Measurements from ENCODE around the gene IQSEC1.

IQSEC1 gene

DNA sequence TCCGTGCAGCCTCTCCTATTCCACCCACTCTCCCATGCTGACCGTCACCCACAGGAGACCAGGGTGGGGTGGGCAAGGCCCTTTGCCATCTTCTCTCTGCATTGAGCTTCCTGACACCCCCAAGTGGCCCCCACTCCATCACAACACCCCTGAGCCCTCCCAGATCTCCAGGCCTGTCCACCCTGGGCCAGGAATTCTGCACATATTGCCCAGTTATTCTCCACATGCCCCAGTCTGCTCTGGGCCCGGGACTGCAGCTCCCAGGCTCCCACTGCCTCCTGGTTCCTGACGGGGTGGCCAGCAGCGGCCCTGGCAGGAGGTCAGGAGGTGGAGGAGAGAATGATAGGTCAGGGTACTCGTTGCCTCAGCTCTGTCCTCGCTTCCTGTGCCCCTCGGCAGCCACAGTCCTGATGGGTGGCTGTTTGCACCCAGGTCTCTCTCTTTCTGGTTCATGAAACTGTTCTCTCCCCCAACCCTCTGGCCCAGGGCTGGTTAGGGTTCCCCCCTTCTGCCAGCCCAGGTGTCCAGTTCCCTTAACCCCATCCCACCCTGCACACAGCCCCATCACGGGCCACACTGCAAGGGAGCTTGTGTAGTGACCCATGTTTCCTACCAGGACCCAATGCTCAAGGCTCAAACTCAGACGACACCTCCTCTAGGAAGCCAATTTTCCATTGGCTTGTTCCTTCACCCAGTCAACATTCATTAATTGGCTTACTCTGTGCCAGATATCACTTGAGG is 47.3 kb downstream of the IQSEC1 start:
- DNase-seq, result no peak

- peak in 1 of 2 donors; percentile 24 for DNase-seq
These were observed 48.1 kb downstream of the IQSEC1 start for GRCh38 chr3:13025090-13025489.

- no peak for DNase-seq
These were observed 48.5 kb downstream of the IQSEC1 start for GRCh38 chr3:13024765-13025065.

- no peak for DNase-seq
These were observed 49.1 kb downstream of the IQSEC1 start for GRCh38 chr3:13023971-13024764.

GRCh38 chr3:13023235-13023970 is 49.8 kb downstream of the IQSEC1 start:
- no peak for DNase-seq

GRCh38 chr3:13022348-13023234 is 50.6 kb downstream of the IQSEC1 start:
- DNase-seq, result no peak

DNA sequence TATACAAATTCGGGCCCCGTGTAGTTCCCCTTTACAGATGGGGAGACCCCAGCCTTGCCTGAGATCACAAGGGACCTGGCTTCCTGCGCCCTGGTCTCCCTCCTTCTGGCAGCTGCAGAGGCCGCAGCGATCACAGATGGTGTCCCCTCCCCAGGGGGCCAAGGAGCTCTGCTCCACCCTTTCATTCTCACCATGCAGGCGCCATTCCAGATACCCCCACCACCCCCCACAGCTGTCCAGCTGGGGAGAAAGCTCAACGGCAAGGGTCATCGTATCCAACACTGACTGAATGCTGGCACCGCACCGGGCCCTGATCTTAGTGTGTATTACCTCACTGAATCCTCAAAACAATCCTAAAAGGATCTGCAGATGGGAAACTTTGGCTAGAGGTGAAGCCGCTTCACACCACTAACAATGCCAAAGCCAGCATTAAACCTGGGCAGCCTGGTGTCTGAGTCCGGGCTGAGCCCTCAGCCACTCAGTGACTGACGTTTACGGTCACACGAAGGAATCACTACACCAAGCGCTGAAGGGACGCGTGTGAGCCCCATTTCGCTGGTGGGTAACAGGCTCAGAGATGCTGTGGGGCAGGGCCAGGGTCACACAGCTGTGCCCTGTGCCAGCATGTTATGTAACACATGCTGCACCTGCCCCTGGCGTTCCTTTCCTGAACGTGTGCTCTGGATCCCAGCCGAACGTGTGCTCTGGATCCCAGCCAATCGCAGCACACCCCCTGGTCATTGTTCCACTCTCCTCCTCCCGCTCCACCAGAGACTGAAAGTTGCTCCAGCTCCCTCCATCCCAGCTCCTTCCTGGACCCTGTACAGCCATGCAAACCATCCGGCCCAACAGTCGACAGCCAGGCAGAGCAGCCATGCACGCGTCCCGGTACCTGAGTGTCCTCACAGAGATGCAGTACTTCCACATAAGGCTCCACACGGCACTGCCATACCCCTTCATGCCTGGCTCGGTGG is 51.8 kb downstream of the IQSEC1 start:
- peak in 1 of 2 donors; percentile 37 for DNase-seq

DNA sequence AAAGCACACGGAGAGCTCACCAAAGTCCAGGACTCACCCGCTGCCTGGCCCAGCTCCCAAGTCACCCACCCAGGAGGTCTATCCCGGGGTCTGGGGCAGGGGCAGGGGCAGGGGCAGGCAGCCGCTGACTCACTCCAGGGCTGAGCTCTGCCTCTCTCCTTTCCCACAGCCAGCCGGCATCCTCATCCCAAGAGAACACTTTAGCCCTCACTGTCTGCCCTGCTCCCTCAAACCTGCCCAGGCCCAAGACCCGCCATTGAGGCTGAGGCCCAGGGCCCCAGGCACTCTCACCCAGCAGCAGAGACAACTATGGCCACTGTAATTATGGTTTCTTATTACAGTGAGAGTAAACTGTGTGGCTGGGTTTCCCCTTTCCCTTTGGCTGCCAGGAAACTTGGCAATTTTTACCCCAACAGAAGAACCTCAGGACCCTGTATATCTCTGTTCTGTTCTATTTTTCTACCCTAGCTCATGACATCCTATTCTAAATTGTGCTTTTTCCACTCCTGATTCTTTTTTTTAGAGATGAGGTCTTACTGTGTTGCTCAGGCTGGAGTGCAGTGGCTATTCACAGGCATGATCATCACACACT is 53.0 kb downstream of the IQSEC1 start:
- DNase-seq, result no peak

DNA sequence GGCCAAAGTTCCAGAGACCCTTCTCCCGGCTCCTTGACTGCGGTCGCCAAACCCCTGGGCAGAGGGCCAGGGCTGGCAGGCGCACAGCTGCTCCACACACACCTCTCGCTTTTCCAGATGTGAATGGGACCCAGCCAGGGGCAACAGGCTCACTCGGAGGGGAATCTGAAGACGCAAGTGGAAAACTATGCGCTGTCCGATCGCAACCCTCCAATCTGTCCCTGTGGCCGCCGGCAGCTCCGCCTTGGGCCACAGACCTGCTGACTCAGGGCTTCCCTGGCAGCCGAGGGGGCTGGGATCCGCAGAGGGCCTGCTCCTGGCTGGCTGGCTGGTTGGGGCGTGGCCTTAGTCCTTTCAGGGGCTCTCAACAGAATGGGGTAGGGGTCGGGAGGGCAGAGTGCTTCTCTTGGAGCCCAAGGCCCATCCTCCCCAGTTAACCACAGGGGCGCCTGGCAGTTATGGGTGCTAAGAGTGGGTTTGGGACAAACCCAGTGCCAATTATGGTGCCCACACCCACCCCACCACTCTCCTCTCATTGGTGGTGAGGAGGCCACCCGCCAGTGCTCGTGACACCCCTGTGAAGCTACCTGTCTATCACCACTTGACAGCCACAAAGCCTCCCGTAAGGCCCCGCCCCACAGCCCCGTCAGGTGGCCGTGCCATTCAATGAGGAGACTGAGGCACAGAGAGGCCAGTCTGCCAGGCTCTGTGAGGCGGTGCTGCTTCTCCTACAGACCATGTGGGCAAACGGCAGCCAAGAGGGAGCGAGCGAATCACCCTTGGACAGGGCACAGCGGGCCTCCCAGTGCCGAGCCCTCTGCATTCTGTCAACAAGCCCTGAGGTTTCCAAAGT is 53.8 kb downstream of the IQSEC1 start:
- no peak for DNase-seq

GRCh38 chr3:13018561-13019242 is 54.5 kb downstream of the IQSEC1 start:
- DNase-seq, result no peak

DNA sequence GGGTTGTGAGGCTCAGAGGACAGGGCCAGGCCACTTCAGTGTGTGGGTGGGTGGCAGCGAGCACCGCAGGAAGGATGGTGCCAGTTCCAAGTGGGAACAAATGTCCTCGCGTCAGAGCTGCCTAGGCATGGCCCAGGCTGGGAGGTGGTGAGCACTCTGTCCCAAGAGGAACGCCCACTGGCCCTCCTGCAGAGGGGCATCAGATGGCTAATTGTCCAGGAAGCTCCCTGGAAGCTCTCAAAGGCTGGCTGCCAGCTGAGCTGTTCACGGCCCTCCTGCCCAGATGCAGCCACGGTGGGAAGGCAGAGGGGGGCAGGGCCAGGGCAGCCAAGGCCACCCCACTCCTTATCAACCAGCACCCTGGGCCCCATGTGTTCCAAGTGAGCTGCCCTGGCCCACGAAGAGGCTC is 55.2 kb downstream of the IQSEC1 start:
- DNase-seq, result no peak

- no peak for DNase-seq
These were observed 55.7 kb downstream of the IQSEC1 start for GRCh38 chr3:13017361-13018042.

GRCh38 chr3:13016721-13017255 is 56.4 kb downstream of the IQSEC1 start:
- DNase-seq, result no peak

- peak; percentile 78 for DNase-seq
These were observed 57.0 kb downstream of the IQSEC1 start for GRCh38 chr3:13016083-13016720.

- DNase-seq, result peak; percentile 88
These were observed 57.7 kb downstream of the IQSEC1 start for GRCh38 chr3:13015286-13016082.

- DNase-seq, result no peak
These were observed 58.4 kb downstream of the IQSEC1 start for GRCh38 chr3:13014755-13015285.
